ENCODE data around the gene TRMT1L.
A peak's percentile ranks its signal among the peaks of the same experiment; 100 is the strongest.

Gene TRMT1L

DNA sequence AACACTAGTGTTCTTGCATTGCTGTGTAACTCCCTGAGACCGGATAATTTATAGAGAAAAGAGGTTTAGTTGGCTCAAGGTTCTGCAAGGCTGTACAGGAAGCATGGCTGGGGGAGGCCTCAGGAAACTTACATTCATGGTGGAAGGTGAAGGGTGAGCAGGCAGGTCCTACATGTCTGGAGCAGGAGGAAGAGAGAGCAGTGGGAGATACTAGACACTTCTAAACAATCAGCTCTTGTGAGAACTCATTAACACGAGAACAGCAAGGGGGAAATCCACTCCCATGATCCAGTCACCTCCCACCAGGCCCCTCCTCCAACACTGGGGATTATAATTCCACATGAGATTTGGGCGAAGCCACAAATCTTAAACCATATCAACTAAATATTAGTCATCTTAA lies 81.3 kb downstream of the TRMT1L start:
- DNase-seq (ENCODE audit: low read depth): no peak
- TF ChIP-seq, protein P1, sequence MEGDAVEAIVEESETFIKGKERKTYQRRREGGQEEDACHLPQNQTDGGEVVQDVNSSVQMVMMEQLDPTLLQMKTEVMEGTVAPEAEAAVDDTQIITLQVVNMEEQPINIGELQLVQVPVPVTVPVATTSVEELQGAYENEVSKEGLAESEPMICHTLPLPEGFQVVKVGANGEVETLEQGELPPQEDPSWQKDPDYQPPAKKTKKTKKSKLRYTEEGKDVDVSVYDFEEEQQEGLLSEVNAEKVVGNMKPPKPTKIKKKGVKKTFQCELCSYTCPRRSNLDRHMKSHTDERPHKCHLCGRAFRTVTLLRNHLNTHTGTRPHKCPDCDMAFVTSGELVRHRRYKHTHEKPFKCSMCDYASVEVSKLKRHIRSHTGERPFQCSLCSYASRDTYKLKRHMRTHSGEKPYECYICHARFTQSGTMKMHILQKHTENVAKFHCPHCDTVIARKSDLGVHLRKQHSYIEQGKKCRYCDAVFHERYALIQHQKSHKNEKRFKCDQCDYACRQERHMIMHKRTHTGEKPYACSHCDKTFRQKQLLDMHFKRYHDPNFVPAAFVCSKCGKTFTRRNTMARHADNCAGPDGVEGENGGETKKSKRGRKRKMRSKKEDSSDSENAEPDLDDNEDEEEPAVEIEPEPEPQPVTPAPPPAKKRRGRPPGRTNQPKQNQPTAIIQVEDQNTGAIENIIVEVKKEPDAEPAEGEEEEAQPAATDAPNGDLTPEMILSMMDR (conservative IDR thresholded peaks at IDR 0.05; ENCODE audit: low read length): no peak
- H3K4me3 ChIP-seq (ENCODE audit: low read length): no peak overlapping the region

DNA sequence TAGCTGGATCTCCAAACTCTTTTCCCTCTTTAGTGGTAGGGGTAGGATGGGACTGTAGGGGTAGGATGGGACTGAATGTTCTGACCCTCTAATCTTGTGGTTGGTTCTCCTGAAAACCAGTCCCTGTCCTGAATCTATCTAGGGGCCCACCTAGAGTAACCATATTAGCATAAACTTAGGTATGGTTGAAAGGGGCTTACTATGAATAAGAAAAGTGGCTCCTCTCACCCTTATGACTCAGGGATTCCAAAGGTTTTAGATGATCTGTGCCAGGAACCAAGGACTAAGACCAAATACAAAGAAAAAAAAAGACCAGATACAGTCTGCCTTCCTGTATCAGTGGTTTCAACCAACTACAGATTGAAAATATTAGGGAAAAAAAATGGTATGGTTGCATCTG lies 82.4 kb downstream of the TRMT1L start:
- TF ChIP-seq, protein P1 (conservative IDR thresholded peaks at IDR 0.05; ENCODE audit: low read length): no peak
- no peak overlapping the region for H3K4me3 ChIP-seq (ENCODE audit: low read length)
- peak; percentile 15 for DNase-seq (ENCODE audit: low read depth)

GRCh38 chr1:185073725-185074124 lies 83.0 kb downstream of the TRMT1L start:
- peak; percentile 11 for DNase-seq (ENCODE audit: low read depth)

GRCh38 chr1:185070051-185070450 lies 86.7 kb downstream of the TRMT1L start:
- TF ChIP-seq, protein P1 (conservative IDR thresholded peaks at IDR 0.05; ENCODE audit: low read length): no peak
- no peak for DNase-seq (ENCODE audit: low read depth)
- H3K4me3 ChIP-seq (ENCODE audit: low read length): no peak overlapping the region

More at GRCh38 chr1:185073725-185074124, 83.0 kb downstream of the TRMT1L start:
- H3K4me3 ChIP-seq (ENCODE audit: low read length): no peak overlapping the region
- TF ChIP-seq, protein P1 (conservative IDR thresholded peaks at IDR 0.05; ENCODE audit: low read length): no peak

- TF ChIP-seq, protein P1 (conservative IDR thresholded peaks at IDR 0.05; ENCODE audit: low read length): no peak
- no peak for DNase-seq (ENCODE audit: low read depth)
- H3K4me3 ChIP-seq (ENCODE audit: low read length): no peak overlapping the region
These were observed 87.5 kb downstream of the TRMT1L start for GRCh38 chr1:185069202-185069772.

DNA sequence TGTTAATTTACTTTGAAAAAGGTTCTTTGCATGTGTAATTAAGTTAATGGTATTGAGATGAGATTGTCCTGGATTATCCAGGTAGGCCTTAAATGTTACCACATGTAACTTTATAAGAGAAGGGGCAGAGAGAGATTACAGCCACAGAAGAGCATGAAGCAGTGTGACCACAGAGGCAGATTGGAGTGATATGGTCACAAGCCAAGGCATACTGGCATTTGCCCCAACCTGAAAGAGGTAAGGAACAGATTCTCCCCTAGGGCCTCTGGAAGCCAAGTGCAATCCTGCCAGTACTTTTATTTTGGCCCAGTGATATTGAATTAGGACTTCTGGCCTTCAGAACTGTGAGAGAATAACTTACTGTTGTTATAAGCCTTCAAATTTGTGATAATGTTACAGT lies 88.4 kb downstream of the TRMT1L start:
- TF ChIP-seq, protein P1 (conservative IDR thresholded peaks at IDR 0.05; ENCODE audit: low read length): no peak
- DNase-seq (ENCODE audit: low read depth): no peak
- no peak overlapping the region for H3K4me3 ChIP-seq (ENCODE audit: low read length)

All from AG10803 (cell line).